ENCODE results near the gene CTTNBP2NL.

GRCh38 chr1:112370996-112371395 is 25.0 kb upstream of the CTTNBP2NL start:
- TF ChIP-seq CTCF (IDR thresholded peaks at IDR 0.05) (no peak), EP300 (IDR thresholded peaks at IDR 0.05; ENCODE audit: low read depth) (no peak), POLR2AphosphoS5 (IDR thresholded peaks at IDR 0.05) (no peak), POLR2A (IDR thresholded peaks at IDR 0.05) (no peak)
